ENCODE measurements around the gene SEPTIN11.

DNA sequence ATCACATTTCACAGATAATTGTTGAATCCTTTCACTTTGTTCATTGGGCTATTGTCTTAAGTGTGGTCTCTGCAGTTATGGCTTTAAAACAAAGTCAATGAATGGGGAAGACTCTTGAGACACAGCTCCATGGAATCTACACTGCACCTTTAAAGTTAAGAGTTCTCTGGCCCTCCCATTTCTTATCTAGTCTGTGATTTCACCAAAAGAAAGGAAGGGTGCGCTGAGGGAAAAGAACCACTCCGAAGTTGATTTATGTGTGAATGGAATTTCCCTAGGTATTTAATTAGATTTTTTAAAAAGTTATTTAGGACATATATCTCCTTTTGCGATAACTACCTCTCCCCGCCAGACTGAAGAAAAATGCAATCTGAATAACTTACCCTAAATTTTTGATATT lies 2.5 kb downstream of the SEPTIN11 start:
- no peak for TF ChIP-seq MAX (IDR thresholded peaks at IDR 0.05)
- no peak for TF ChIP-seq CTCF (IDR thresholded peaks at IDR 0.05; ENCODE audit: low read depth, low read length, missing input control)
- TF ChIP-seq RAD21 (IDR thresholded peaks at IDR 0.05): no peak
- TF ChIP-seq JUND (IDR thresholded peaks at IDR 0.05): no peak
- TF ChIP-seq ATF3 (IDR thresholded peaks at IDR 0.05): no peak
- no peak for TF ChIP-seq SP1 (IDR thresholded peaks at IDR 0.05)
- TF ChIP-seq ZBTB33 (IDR thresholded peaks at IDR 0.05): no peak

Measured in liver (tissue), 3 donors.